H1 (cell line): ENCODE measurements around the gene ANKRD12. TPM values are rescaled to one million over a fixed set of nuclear protein-coding genes. Genes with fewer than 3 reads are reported as not detected.

ENCODE experiments used
- CTCF ChIA-PET: fragments of 300-600 bp; sonication (Branson Sonifier 250); formaldehyde crosslinking; loops from one replicate; lab custom pipeline; 2021; ENCODE audit not compliant: partially characterized antibody; lab: Charles Lee
- POLR2A ChIA-PET: fragments of 300-600 bp; sonication (Branson Sonifier 250); formaldehyde crosslinking; loops from one replicate; lab custom pipeline; 2021; ENCODE audit warnings: inconsistent platforms; ENCODE audit not compliant: partially characterized antibody; lab: Charles Lee
- DNase-seq, 2 experiments: peaks; one replicate each; pipeline versions ENCODE4 v3.0.0 to v3.0.0-alpha.2; 2010 to 2022; ENCODE audit warnings: low spot score in 2 of 2, low read depth in 1 of 2, mixed read lengths in 1 of 2
- FAIRE-seq: peaks from 2 replicates; lab custom pipeline; 2011; peaks lifted over from hg19 to GRCh38; lab: Jason Lieb, UNC
- H2AFZ ChIP-seq: 2 replicates; pipeline ENCODE4 v1.8.1; 2012; ENCODE audit warnings: low read length, inconsistent platforms
- H2AK5ac ChIP-seq: 2 replicates; pipeline ENCODE4 v1.6.1; 2013; ENCODE audit warnings: low read depth, low read length
- H2BK120ac ChIP-seq: replicated peaks from 2 replicates; pipeline ENCODE3; 2013; ENCODE audit warnings: low read depth, low read length, inconsistent platforms
- H2BK12ac ChIP-seq: 2 replicates; pipeline ENCODE4 v1.6.1; 2013; ENCODE audit warnings: low read depth, low read length
- H2BK15ac ChIP-seq: 2 replicates; pipeline ENCODE4 v1.6.1; 2013; ENCODE audit warnings: low read length
- H2BK20ac ChIP-seq: 2 replicates; pipeline ENCODE4 v1.6.1; 2013; ENCODE audit warnings: low read length
- H2BK5ac ChIP-seq: 2 replicates; pipeline ENCODE4 v1.6.1; 2013; ENCODE audit warnings: low read depth, low read length
- H3K14ac ChIP-seq: 2 replicates; pipeline ENCODE4 v1.6.1; 2013; ENCODE audit warnings: inconsistent platforms; ENCODE audit not compliant: insufficient read length
- H3K18ac ChIP-seq: 2 replicates; pipeline ENCODE4 v1.6.1; 2013; ENCODE audit warnings: low read length; ENCODE audit errors: extremely low read depth
- H3K23ac ChIP-seq: 2 replicates; pipeline ENCODE4 v1.6.1; 2013; ENCODE audit warnings: inconsistent platforms; ENCODE audit not compliant: insufficient read length
- H3K23me2 ChIP-seq: 2 replicates; pipeline ENCODE4 v1.6.1; 2013; ENCODE audit warnings: low read depth, low read length
- H3K27ac ChIP-seq: 2 replicates; pipeline ENCODE4 v1.6.1; 2011; ENCODE audit warnings: low read depth, low read length, inconsistent platforms
- H3K27me3 ChIP-seq, 4 experiments: replicated peaks in 1 of 4; 1 replicate in 1 of 4; 2 replicates in 3 of 4; pipeline versions ENCODE4 v1.6.1 to v1.8.1; 2011 to 2013; ENCODE audit warnings: low read length in 3 of 4, mild to moderate bottlenecking in 3 of 4, inconsistent platforms in 2 of 4, mixed read lengths in 2 of 4, moderate library complexity in 1 of 4; ENCODE audit not compliant: control insufficient read depth in 3 of 4, insufficient read depth in 3 of 4; ENCODE audit errors: extremely low read depth in 1 of 4
- H3K36me3 ChIP-seq, 4 experiments: 2 replicates each; pipeline versions ENCODE4 v1.6.1 to v1.8.1; 2011 to 2013; ENCODE audit warnings: mild to moderate bottlenecking in 4 of 4, low read length in 3 of 4, moderate library complexity in 2 of 4, control low read depth in 1 of 4, inconsistent platforms in 1 of 4; ENCODE audit not compliant: insufficient read depth in 4 of 4, control insufficient read depth in 2 of 4
- H3K4ac ChIP-seq: replicated peaks from 2 replicates; pipeline ENCODE3; 2013; ENCODE audit warnings: low read length, low read depth, mixed read lengths, inconsistent platforms; ENCODE audit not compliant: insufficient read length
- H3K4me1 ChIP-seq, 4 experiments: replicated peaks in 1 of 4; 1 replicate in 1 of 4; 2 replicates in 3 of 4; pipeline versions ENCODE4 v1.6.1 to v1.8.1; 2011 to 2013; ENCODE audit warnings: low read length in 3 of 4, inconsistent platforms in 2 of 4, mixed read lengths in 1 of 4; ENCODE audit not compliant: insufficient read depth in 4 of 4, control insufficient read depth in 3 of 4
- H3K4me2 ChIP-seq, 2 experiments: 2 replicates each; pipeline versions ENCODE4 v1.6.1 to v1.8.1; 2011 to 2013; ENCODE audit warnings: low read depth in 2 of 2, low read length in 2 of 2, control low read depth in 1 of 2, inconsistent platforms in 1 of 2, mild to moderate bottlenecking in 1 of 2; ENCODE audit not compliant: insufficient read depth in 1 of 2
- H3K4me3 ChIP-seq, 4 experiments: fragments of 200-600, 300-600 bp in 1 of 4; sonication (generic), shearing (Covaris generic), sonication (Bioruptor Twin) in 1 of 4; 2 replicates each; pipeline versions ENCODE4 v1.5.1 to v1.8.1; 2011 to 2016; ENCODE audit warnings: low read length in 4 of 4, low read depth in 3 of 4, control low read depth in 2 of 4, inconsistent platforms in 2 of 4, mild to moderate bottlenecking in 2 of 4, mixed read lengths in 1 of 4, moderate library complexity in 1 of 4; ENCODE audit not compliant: insufficient read depth in 2 of 4; ENCODE audit errors: extremely low read depth in 1 of 4
- H3K56ac ChIP-seq: replicated peaks from 2 replicates; pipeline ENCODE3; 2013; ENCODE audit warnings: low read depth, mild to moderate bottlenecking, mixed read lengths, low read length, inconsistent platforms; ENCODE audit not compliant: insufficient read length
- H3K79me1 ChIP-seq: 2 replicates; pipeline ENCODE4 v1.6.1; 2013; ENCODE audit warnings: low read depth, low read length, control low read depth
- H3K79me2 ChIP-seq, 2 experiments: 2 replicates each; pipeline versions ENCODE4 v1.6.1 to v1.8.1; 2012 to 2013; ENCODE audit warnings: low read length in 2 of 2, mild to moderate bottlenecking in 2 of 2, inconsistent platforms in 1 of 2; ENCODE audit not compliant: insufficient read depth in 2 of 2, control insufficient read depth in 1 of 2
- H3K9ac ChIP-seq, 4 experiments: replicated peaks in 1 of 4; 1 replicate in 1 of 4; 2 replicates in 3 of 4; pipeline versions ENCODE4 v1.6.1 to v1.8.1; 2011 to 2013; ENCODE audit warnings: low read depth in 3 of 4, low read length in 3 of 4, control low read depth in 2 of 4, mild to moderate bottlenecking in 2 of 4, moderate library complexity in 2 of 4, inconsistent platforms in 1 of 4; ENCODE audit errors: extremely low read depth in 1 of 4
- H3K9me3 ChIP-seq, 2 experiments: 2 replicates each; pipeline versions ENCODE4 v1.6.1 to v1.8.1; 2012 to 2013; ENCODE audit warnings: mild to moderate bottlenecking in 2 of 2, moderate library complexity in 2 of 2, control low read depth in 1 of 2, inconsistent platforms in 1 of 2, low read depth in 1 of 2, low read length in 1 of 2, mixed read lengths in 1 of 2; ENCODE audit not compliant: insufficient read depth in 2 of 2
- H4K20me1 ChIP-seq, 2 experiments: replicated peaks in 1 of 2; 2 replicates each; pipeline versions ENCODE3 to v1.8.1; 2011 to 2013; ENCODE audit warnings: inconsistent platforms in 2 of 2, low read length in 2 of 2, mild to moderate bottlenecking in 1 of 2; ENCODE audit not compliant: insufficient read depth in 2 of 2, control insufficient read depth in 1 of 2
- H4K5ac ChIP-seq: 2 replicates; pipeline ENCODE4 v1.6.1; 2013; ENCODE audit warnings: low read length, low read depth, mixed read lengths, inconsistent platforms; ENCODE audit not compliant: insufficient read length
- H4K8ac ChIP-seq: 2 replicates; pipeline ENCODE4 v1.8.0; 2013; ENCODE audit warnings: mild to moderate bottlenecking, moderate library complexity, low read length, inconsistent platforms; ENCODE audit not compliant: insufficient read depth; ENCODE audit errors: extremely low read depth
- H4K91ac ChIP-seq: replicated peaks from 2 replicates; pipeline ENCODE3; 2013; ENCODE audit warnings: low read length, mixed read lengths, inconsistent platforms; ENCODE audit not compliant: insufficient read length
- ATF2 ChIP-seq: IDR thresholded peaks from 2 replicates; pipeline ENCODE4 v1.6.1; 2012; ENCODE audit warnings: low read length, inconsistent platforms
- CTBP2 ChIP-seq: IDR thresholded peaks from 2 replicates; pipeline ENCODE4 v1.7.0; 2011; ENCODE audit warnings: borderline replicate concordance, mild to moderate bottlenecking, moderate library complexity, mixed read lengths, low read length; ENCODE audit not compliant: insufficient read depth, insufficient read length
- SAP30 ChIP-seq: fragments of 300-600 bp; sonication (generic); IDR thresholded peaks from 2 replicates; pipeline ENCODE4 v1.7.1; 2012; ENCODE audit warnings: low read length, moderate library complexity, mild to moderate bottlenecking, inconsistent platforms; ENCODE audit not compliant: insufficient read depth, insufficient replicate concordance
- SP1 ChIP-seq: IDR thresholded peaks from 2 replicates; pipeline ENCODE4 v1.6.1; 2011; ENCODE audit warnings: low read depth, low read length
- SUZ12 ChIP-seq: fragments of 200-600 bp; sonication (generic); IDR thresholded peaks from 2 replicates; pipeline ENCODE4 v1.6.1; 2012; ENCODE audit warnings: mild to moderate bottlenecking, inconsistent platforms, low read length, moderate library complexity, mixed read lengths
- WGBS, 2 experiments: shearing (Covaris generic) in 1 of 2; methylation state at CpG; one replicate each; pipeline versions ENCODE4 v1.1.6 to v1.1.7; 2013 to 2015; ENCODE audit warnings: low lambda C conversion rate in 2 of 2, mixed read lengths in 2 of 2, inconsistent platforms in 1 of 2, low coverage in 1 of 2, missing lambda C conversion rate in 1 of 2; ENCODE audit not compliant: insufficient replicate concordance in 2 of 2, insufficient coverage in 1 of 2, insufficient read length in 1 of 2; ENCODE audit errors: extremely low coverage in 1 of 2, missing lambda C conversion rate in 1 of 2; 5-methylcytosine and 5-hydroxymethylcytosine counted together
- polyA plus RNA-seq, 7 experiments: library from polyadenylated mRNA; depleted of rRNA in 3 of 7; stranded (reverse) in 5 of 7; unstranded in 2 of 7; fragments of >200 nt in 5 of 7; fragments of 200-250 nt in 2 of 7; gene quantifications; 1 replicate in 5 of 7; 2 replicates in 1 of 7; 4 replicates in 1 of 7; pipeline versions ENCODE4 v1.2.1 to v1.2.3, GENCODE V29; 2011 to 2013; ENCODE audit warnings: missing spikeins in 2 of 7, mixed read lengths in 2 of 7
- total RNA-seq: library from RNA; stranded (reverse); fragmentation: NEBNext Ultra II Directional; extraction: Animal tissue kit (Norgen Biotek cat#: 25700); gene quantifications from 2 replicates; pipeline ENCODE4 v1.2.1, GENCODE V29; 2021

Gene ANKRD12
- total and polyA plus RNA-seq, 2 of the 8 experiments (the other 6 are each of a cell fraction or from before 2014, with no cell fraction given): 2.6 to 37.9 TPM

GRCh38 chr18:9260388-9261380, 124.1 kb downstream of the ANKRD12 start:
- no peak overlapping the region for H3K56ac ChIP-seq
- no peak overlapping the region; a peak in 1 of 4 replicates for H3K4me2 ChIP-seq
- no peaks in the 10 kb centered on the region for H3K79me2 ChIP-seq
- ChIA-PET CTCF (no interaction called here), POLR2A (interaction anchor here (0.7 to 1.4 kb wide), 2 partner anchors 9 to 125 kb away, joined by 3 read pairs; no protein-coding TSS in a partner anchor)
- H3K4ac ChIP-seq: no peak overlapping the region
- H2BK120ac ChIP-seq: no peak overlapping the region
- H3K36me3 ChIP-seq: peaks cover 0 to 10% (median 4%) of the 10 kb centered on the region in 4 experiments; a peak in 3 of 8 replicates
- H4K20me1 ChIP-seq: no peaks in the 10 kb centered on the region
- H4K8ac ChIP-seq: no peak overlapping the region
- no peak overlapping the region for H2BK5ac ChIP-seq
- no peak overlapping the region for H4K5ac ChIP-seq
- H3K23ac ChIP-seq: no peak overlapping the region
- H2BK12ac ChIP-seq: no peak overlapping the region
- no peak overlapping the region for H2AFZ ChIP-seq
- FAIRE-seq (peak; percentile 58), DNase-seq (no peak)
- H3K4me1 ChIP-seq: peaks cover 0 to 5% (median 1%) of the 10 kb centered on the region in 4 experiments; a peak in 2 of 7 replicates
- H3K14ac ChIP-seq: no peak overlapping the region
- H3K27ac ChIP-seq: no peak overlapping the region
- H3K23me2 ChIP-seq: no peaks in the 10 kb centered on the region
- H2BK15ac ChIP-seq: no peak overlapping the region
- H2AK5ac ChIP-seq: no peak overlapping the region
- H3K9ac ChIP-seq: no peak overlapping the region
- 83% methylated on average over 4 of the region's 4 CpGs; no CpG with 5 or more reads in 1 of the 2 experiments for WGBS, 2 experiments
- no peak overlapping the region for H3K18ac ChIP-seq
- no peak overlapping the region for H4K91ac ChIP-seq
- no peak overlapping the region for H2BK20ac ChIP-seq
- H3K4me3 ChIP-seq: no peak overlapping the region
- H3K9me3 ChIP-seq: peaks cover 0 to 4% of the 10 kb centered on the region in 2 experiments; a peak in 1 of 4 replicates
- H3K27me3 ChIP-seq: no peaks in the 10 kb centered on the region
- H3K79me1 ChIP-seq: no peaks in the 10 kb centered on the region
- TF ChIP-seq SUZ12: no peak
- no peak for TF ChIP-seq SP1
- no peak for TF ChIP-seq CTBP2
- TF ChIP-seq ATF2: no peak
- no peak for TF ChIP-seq SAP30
